Muscle layer of duodenum (tissue), 2 donors: Measurements from ENCODE around the gene FAM124B.
A peak's percentile ranks its signal among the peaks of the same experiment; 100 is the strongest.

ENCODE experiments used
- H3K27ac ChIP-seq: one replicate; pipeline ENCODE4 v1.7.0; 2013; ENCODE audit warnings: mild to moderate bottlenecking, low read length
- H3K27me3 ChIP-seq: one replicate; pipeline ENCODE4 v1.7.0; 2013; ENCODE audit warnings: low read depth, mild to moderate bottlenecking, control low read depth, low read length
- H3K36me3 ChIP-seq, 2 donors: one replicate each; pipeline ENCODE4 v1.7.0; 2013; ENCODE audit warnings: low read length in 2 of 2, control low read depth in 1 of 2, mild to moderate bottlenecking in 1 of 2; ENCODE audit not compliant: insufficient read depth in 2 of 2, control insufficient read depth in 1 of 2
- H3K4me1 ChIP-seq, 2 donors: one replicate each; pipeline ENCODE4 v1.7.0; 2013; ENCODE audit warnings: low read length in 2 of 2, mild to moderate bottlenecking in 2 of 2, control low read depth in 1 of 2, moderate library complexity in 1 of 2; ENCODE audit not compliant: insufficient read depth in 2 of 2, control insufficient read depth in 1 of 2
- H3K4me3 ChIP-seq, 2 donors: one replicate each; pipeline ENCODE4 v1.7.0; 2013; ENCODE audit warnings: low read length in 2 of 2, low read depth in 1 of 2, mild to moderate bottlenecking in 1 of 2
- H3K9me3 ChIP-seq, 2 donors: one replicate each; pipeline ENCODE4 v1.7.0; 2013; ENCODE audit warnings: low read length in 2 of 2, control low read depth in 1 of 2, mild to moderate bottlenecking in 1 of 2; ENCODE audit not compliant: control insufficient read depth in 1 of 2
- donor health status: healthy.

Gene FAM124B, protein sequence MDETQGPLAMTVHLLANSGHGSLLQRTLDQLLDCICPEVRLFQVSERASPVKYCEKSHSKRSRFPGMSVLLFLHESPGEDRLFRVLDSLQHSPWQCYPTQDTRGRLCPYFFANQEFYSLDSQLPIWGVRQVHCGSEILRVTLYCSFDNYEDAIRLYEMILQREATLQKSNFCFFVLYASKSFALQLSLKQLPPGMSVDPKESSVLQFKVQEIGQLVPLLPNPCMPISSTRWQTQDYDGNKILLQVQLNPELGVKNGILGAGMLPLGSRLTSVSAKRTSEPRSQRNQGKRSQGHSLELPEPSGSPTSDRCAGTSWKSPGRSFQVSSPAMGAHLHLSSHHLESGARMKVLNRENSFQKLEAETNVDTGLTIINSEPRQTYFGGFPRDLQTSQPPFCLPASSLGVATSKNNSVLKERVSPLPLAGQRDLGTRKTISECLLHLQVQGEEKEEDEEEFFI

DNA sequence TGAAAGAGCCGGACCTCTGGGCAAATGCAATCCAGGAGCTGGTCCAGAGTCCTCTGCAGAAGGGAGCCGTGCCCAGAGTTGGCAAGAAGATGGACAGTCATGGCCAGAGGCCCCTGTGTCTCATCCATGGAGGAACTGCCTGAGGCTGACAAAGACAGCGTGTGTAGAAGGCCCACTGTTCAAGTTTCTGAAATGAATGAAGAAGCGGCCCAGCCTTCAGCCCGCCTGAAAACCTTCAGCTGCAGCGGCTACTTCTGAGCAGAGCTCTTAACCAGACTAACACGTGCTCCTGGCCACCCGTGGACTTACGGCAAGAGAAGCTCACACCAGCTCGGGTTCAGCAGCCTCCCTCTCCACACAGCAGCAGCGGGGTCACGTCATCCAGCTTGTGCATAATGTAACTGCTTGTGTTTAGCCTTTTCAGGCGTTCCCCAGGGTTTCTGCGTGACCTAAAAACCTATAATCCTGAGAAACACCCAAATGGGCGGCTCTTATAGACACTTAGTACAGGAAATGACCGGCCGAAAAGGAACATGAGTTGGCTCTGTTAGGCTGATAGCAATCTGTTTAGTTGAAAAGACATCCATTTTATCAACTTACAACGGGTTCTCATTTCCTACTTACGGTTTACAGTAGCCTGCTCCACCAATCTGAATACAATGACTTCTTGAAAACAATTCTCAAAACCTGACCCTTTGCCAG is at the start of gene FAM124B:
FAM124B (minus strand) TSS at position 467 of the 702 bp plus-strand sequence; CDS start at position 128, 339 bp downstream.
- no peaks in the 10 kb centered on the region for H3K9me3 ChIP-seq
- peak within 1 kb of the TSS; percentile 67 for H3K27ac ChIP-seq
- no peaks in the 10 kb centered on the region for H3K4me1 ChIP-seq
- no peaks in the 10 kb centered on the region for H3K27me3 ChIP-seq
- H3K4me3 ChIP-seq = peak within 1 kb of the TSS; percentile 51 to 54
- H3K36me3 ChIP-seq = no peaks in the 10 kb centered on the region

DNA sequence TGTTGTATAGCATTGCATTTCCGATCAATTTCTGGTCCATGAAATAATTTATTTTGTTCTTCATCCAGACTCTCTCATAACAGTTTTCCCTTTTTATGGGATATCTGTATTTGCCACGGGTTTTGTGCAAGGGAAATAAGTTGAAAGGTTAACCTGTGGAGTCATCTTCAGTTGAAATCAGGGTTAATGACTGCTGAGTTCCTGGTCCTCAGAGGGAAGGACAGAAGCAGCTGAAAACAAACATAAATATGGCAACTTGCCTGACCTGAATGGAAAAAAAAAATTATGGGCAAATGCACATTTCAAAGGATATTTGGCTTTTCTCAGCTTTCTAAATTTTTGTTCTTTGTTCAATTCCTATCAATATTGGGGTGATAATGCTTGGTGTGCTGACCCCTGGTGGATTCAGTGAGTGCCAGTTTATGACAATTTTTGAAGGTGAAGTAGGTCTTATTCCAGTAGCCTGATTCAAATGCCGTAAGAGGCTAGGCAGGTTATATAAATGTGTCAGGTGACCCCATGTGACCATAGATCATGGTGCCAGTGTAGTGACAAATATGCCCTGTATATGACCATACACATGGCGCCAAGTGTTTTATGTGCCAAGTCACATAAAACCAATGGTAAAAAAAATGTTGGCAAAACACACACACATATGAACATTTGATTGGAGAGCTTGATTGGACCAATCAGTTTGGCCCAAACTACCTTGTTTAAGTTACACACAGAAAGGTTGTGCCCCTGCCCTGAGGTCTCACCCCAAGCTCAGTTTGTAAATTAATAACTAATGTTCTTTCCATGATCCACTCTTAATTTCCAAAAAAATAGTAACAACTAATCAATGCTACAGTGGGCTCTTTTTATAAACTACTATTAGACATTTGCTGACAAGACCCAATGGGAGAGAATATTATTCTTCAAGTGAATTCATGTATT is 47.6 kb upstream of the FAM124B start:
- Histone ChIP-seq H3K9me3 (no peaks in the 10 kb centered on the region), H3K27me3 (no peaks in the 10 kb centered on the region), H3K27ac (no peak overlapping the region), H3K4me3 (no peak overlapping the region), H3K4me1 (no peaks in the 10 kb centered on the region), H3K36me3 (no peaks in the 10 kb centered on the region)

DNA sequence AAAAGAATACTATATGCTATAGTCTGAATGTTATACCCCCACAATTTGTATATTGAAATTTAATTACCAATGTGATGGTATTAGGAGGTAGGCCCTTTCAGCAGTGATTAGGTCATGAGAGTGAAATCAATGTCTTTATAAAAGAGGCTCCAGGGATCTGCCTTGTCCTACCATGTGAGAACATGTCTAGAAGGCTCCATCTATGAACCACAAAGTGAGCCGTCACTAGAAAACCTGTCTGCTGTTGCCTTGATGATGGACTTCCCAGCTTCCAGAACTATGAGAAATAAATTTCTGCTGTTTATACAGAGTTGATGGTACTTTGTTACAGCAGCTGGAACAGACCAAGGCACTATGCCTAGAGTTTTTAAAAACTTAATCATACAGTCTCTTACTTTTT is 46.3 kb upstream of the FAM124B start:
- Histone ChIP-seq H3K36me3 (no peaks in the 10 kb centered on the region), H3K4me3 (no peak overlapping the region), H3K27me3 (no peaks in the 10 kb centered on the region), H3K9me3 (no peaks in the 10 kb centered on the region), H3K4me1 (no peaks in the 10 kb centered on the region), H3K27ac (no peak overlapping the region)

- no peak overlapping the region for H3K4me3 ChIP-seq
- H3K27ac ChIP-seq = no peak overlapping the region
- H3K4me1 ChIP-seq = no peaks in the 10 kb centered on the region
- no peaks in the 10 kb centered on the region for H3K27me3 ChIP-seq
- H3K9me3 ChIP-seq = no peaks in the 10 kb centered on the region
- H3K36me3 ChIP-seq = no peaks in the 10 kb centered on the region
Observed at GRCh38 chr2:224444783-224445182, 42.9 kb upstream of the FAM124B start.

- H3K27ac ChIP-seq = no peak overlapping the region
- H3K4me3 ChIP-seq = no peak overlapping the region
- H3K27me3 ChIP-seq = no peaks in the 10 kb centered on the region
- H3K36me3 ChIP-seq = no peaks in the 10 kb centered on the region
- no peaks in the 10 kb centered on the region for H3K4me1 ChIP-seq
- no peaks in the 10 kb centered on the region for H3K9me3 ChIP-seq
Observed at GRCh38 chr2:224444021-224444420, 42.1 kb upstream of the FAM124B start.

GRCh38 chr2:224442071-224442967 is 40.4 kb upstream of the FAM124B start:
- Histone ChIP-seq H3K36me3 (no peaks in the 10 kb centered on the region), H3K27me3 (no peaks in the 10 kb centered on the region), H3K9me3 (no peaks in the 10 kb centered on the region), H3K4me1 (no peaks in the 10 kb centered on the region), H3K27ac (no peak overlapping the region), H3K4me3 (peak overlapping the region; percentile 55 to 73)

- H3K9me3 ChIP-seq = no peaks in the 10 kb centered on the region
- no peaks in the 10 kb centered on the region for H3K36me3 ChIP-seq
- H3K27ac ChIP-seq = no peak overlapping the region
- H3K4me1 ChIP-seq = no peaks in the 10 kb centered on the region
- no peak overlapping the region for H3K4me3 ChIP-seq
- H3K27me3 ChIP-seq = no peaks in the 10 kb centered on the region
Observed at GRCh38 chr2:224440988-224441387, 39.1 kb upstream of the FAM124B start.

- Histone ChIP-seq H3K27ac (no peak overlapping the region), H3K27me3 (no peaks in the 10 kb centered on the region), H3K9me3 (no peaks in the 10 kb centered on the region), H3K4me1 (no peaks in the 10 kb centered on the region), H3K4me3 (no peak overlapping the region), H3K36me3 (no peaks in the 10 kb centered on the region)
Observed at GRCh38 chr2:224438726-224439125, 36.8 kb upstream of the FAM124B start.

DNA sequence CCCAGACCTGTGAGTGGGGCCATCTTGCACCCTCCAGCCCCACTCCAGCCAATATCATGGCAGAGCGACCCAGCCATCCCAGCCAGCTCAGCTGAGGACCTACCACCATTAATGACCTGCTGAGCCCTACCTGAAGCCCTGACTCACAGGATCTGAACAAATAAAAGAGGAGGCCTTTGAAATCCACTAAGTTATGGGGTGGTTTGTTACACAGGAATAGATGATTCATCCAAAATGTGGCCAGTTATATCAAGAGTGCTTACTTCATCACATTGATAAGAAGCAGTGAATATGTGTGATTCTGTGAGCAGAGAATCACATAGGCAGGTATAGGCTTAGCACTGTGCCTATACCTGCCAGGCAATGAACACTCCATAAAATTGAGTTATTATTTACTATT is 34.7 kb upstream of the FAM124B start:
- Histone ChIP-seq H3K36me3 (no peaks in the 10 kb centered on the region), H3K27me3 (no peaks in the 10 kb centered on the region), H3K4me1 (no peaks in the 10 kb centered on the region), H3K9me3 (no peaks in the 10 kb centered on the region), H3K27ac (no peak overlapping the region), H3K4me3 (no peak overlapping the region)

GRCh38 chr2:224434618-224435017 is 32.7 kb upstream of the FAM124B start:
- no peaks in the 10 kb centered on the region for H3K9me3 ChIP-seq
- no peak overlapping the region for H3K27ac ChIP-seq
- no peak overlapping the region for H3K4me3 ChIP-seq
- H3K27me3 ChIP-seq = no peaks in the 10 kb centered on the region
- H3K36me3 ChIP-seq = no peaks in the 10 kb centered on the region
- no peaks in the 10 kb centered on the region for H3K4me1 ChIP-seq
